ENCODE data around the gene FLNA. TPM values are rescaled to one million over a fixed set of nuclear protein-coding genes. Genes with fewer than 3 reads are reported as not detected.
"Not testable (repeated sequence)": the region's sequence is repeated elsewhere in the genome, so short reads cannot be mapped to it uniquely, and the experiment has no call there.

FLNA gene
- total RNA-seq, 2 donors from 2014 or later, result 1,074 to 1,251 TPM

GRCh38 chrX:154401045-154401799 is 26.8 kb upstream of the FLNA start:
- Mint-ChIP-seq H3K36me3 (ENCODE audit: low read depth) (peaks cover 24% of the 10 kb centered on the region), H3K27me3 (ENCODE audit: insufficient read depth) (no peaks in the 10 kb centered on the region), H3K4me3 (peak overlapping the region; percentile 91), H3K27ac (peak overlapping the region; percentile 84), H3K9me3 (peaks cover 76% of the 10 kb centered on the region), H3K4me1 (peaks cover 5% of the 10 kb centered on the region)
- H3K9ac ChIP-seq (ENCODE audit: extremely low read depth, low read length, poor library complexity, severe bottlenecking), result no peak overlapping the region
- H3K4me1 ChIP-seq (ENCODE audit: control insufficient read depth, insufficient read depth, low read length), result no peaks in the 10 kb centered on the region
- TF ChIP-seq CTCF (conservative IDR thresholded peaks at IDR 0.05), result no peak
- DNase-seq, result peak; percentile 81
- no peak overlapping the region for H3K4me3 ChIP-seq (ENCODE audit: low read length)
- WGBS, 2 experiments (ENCODE audit: insufficient coverage in 1 of 2, insufficient read length in 1 of 2), result 76% methylated on average over 6 of the region's 6 CpGs; no CpG with 5 or more reads in 1 of the 2 experiments
- no peak overlapping the region for H3K27ac ChIP-seq (ENCODE audit: low read depth, low read length)
- no peaks in the 10 kb centered on the region for H3K27me3 ChIP-seq (ENCODE audit: control insufficient read depth, insufficient read depth, low read length, poor library complexity, severe bottlenecking)
- peaks cover 22% of the 10 kb centered on the region for H3K36me3 ChIP-seq (ENCODE audit: control insufficient read depth, insufficient read depth, low read length)
- H3K9me3 ChIP-seq (ENCODE audit: control insufficient read depth, low read length), result no peaks in the 10 kb centered on the region

GRCh38 chrX:154400369-154400817 is 26.0 kb upstream of the FLNA start:
- H3K27me3 ChIP-seq (ENCODE audit: control insufficient read depth, insufficient read depth, low read length, poor library complexity, severe bottlenecking); DNase-seq; H3K4me1 ChIP-seq (ENCODE audit: control insufficient read depth, insufficient read depth, low read length); H3K27me3 Mint-ChIP-seq (ENCODE audit: insufficient read depth); H3K9me3 ChIP-seq (ENCODE audit: control insufficient read depth, low read length); H3K27ac ChIP-seq (ENCODE audit: low read depth, low read length); H3K9ac ChIP-seq (ENCODE audit: extremely low read depth, low read length, poor library complexity, severe bottlenecking); H3K4me1 Mint-ChIP-seq: not testable (repeated sequence)
- Mint-ChIP-seq H3K36me3 (ENCODE audit: low read depth) (peaks cover 24% of the 10 kb centered on the region), H3K27ac (peak overlapping the region; percentile 55), H3K9me3 (peaks cover 77% of the 10 kb centered on the region), H3K4me3 (peak overlapping the region; percentile 91)
- 93% methylated on average over 4 of the region's 6 CpGs; no CpG with 5 or more reads in 1 of the 2 experiments for WGBS, 2 experiments (ENCODE audit: insufficient coverage in 1 of 2, insufficient read length in 1 of 2)
- peak overlapping the region; percentile 96 for H3K4me3 ChIP-seq (ENCODE audit: low read length)
- peaks cover 22% of the 10 kb centered on the region for H3K36me3 ChIP-seq (ENCODE audit: control insufficient read depth, insufficient read depth, low read length)

GRCh38 chrX:154399527-154400368 is 25.3 kb upstream of the FLNA start:
- Mint-ChIP-seq H3K4me3 (peak overlapping the region; percentile 91), H3K9me3 (peaks cover 70% of the 10 kb centered on the region), H3K4me1 (peaks cover 5% of the 10 kb centered on the region), H3K27me3 (ENCODE audit: insufficient read depth) (no peaks in the 10 kb centered on the region), H3K36me3 (ENCODE audit: low read depth) (peaks cover 24% of the 10 kb centered on the region), H3K27ac (peak overlapping the region; percentile 98)
- DNase-seq, result peak; percentile 31
- Histone ChIP-seq H3K27me3 (ENCODE audit: control insufficient read depth, insufficient read depth, low read length, poor library complexity, severe bottlenecking) (no peaks in the 10 kb centered on the region), H3K4me3 (ENCODE audit: low read length) (peak overlapping the region; percentile 96), H3K9ac (ENCODE audit: extremely low read depth, low read length, poor library complexity, severe bottlenecking) (peak overlapping the region; percentile 99), H3K9me3 (ENCODE audit: control insufficient read depth, low read length) (no peaks in the 10 kb centered on the region), H3K36me3 (ENCODE audit: control insufficient read depth, insufficient read depth, low read length) (peaks cover 22% of the 10 kb centered on the region), H3K27ac (ENCODE audit: low read depth, low read length) (no peak overlapping the region), H3K4me1 (ENCODE audit: control insufficient read depth, insufficient read depth, low read length) (no peaks in the 10 kb centered on the region)
- 67% methylated on average over 13 of the region's 14 CpGs; no CpG with 5 or more reads in 1 of the 2 experiments for WGBS, 2 experiments (ENCODE audit: insufficient coverage in 1 of 2, insufficient read length in 1 of 2)
- no peak for TF ChIP-seq CTCF (conservative IDR thresholded peaks at IDR 0.05)
